Skeletal muscle tissue (tissue), 4 donors: ENCODE data around the gene ANKRD22. TPM values are rescaled to one million over a fixed set of nuclear protein-coding genes. Genes with fewer than 3 reads are reported as not detected.

ENCODE experiments used
- H3K27ac ChIP-seq: one replicate; pipeline ENCODE4 v1.7.0; 2013; ENCODE audit warnings: mild to moderate bottlenecking, low read depth, low read length, inconsistent platforms
- H3K27me3 ChIP-seq, 3 donors: one replicate each; pipeline ENCODE4 v1.7.0; 2013; ENCODE audit warnings: low read length in 3 of 3; ENCODE audit not compliant: control insufficient read depth in 3 of 3, insufficient read depth in 3 of 3
- H3K36me3 ChIP-seq, 3 donors: one replicate each; pipeline ENCODE4 v1.7.0; 2013; ENCODE audit warnings: low read length in 3 of 3; ENCODE audit not compliant: control insufficient read depth in 3 of 3, insufficient read depth in 3 of 3
- H3K4me1 ChIP-seq, 3 donors: one replicate each; pipeline ENCODE4 v1.7.0; 2013; ENCODE audit warnings: low read length in 3 of 3, mild to moderate bottlenecking in 3 of 3; ENCODE audit not compliant: control insufficient read depth in 3 of 3, insufficient read depth in 3 of 3
- H3K4me3 ChIP-seq, 3 donors: one replicate each; pipeline ENCODE4 v1.7.0; 2013; ENCODE audit warnings: low read length in 3 of 3
- H3K9ac ChIP-seq, 3 donors: one replicate each; pipeline ENCODE4 v1.7.0; 2013; ENCODE audit warnings: low read length in 3 of 3, mild to moderate bottlenecking in 3 of 3, moderate library complexity in 2 of 3, low read depth in 1 of 3
- H3K9me3 ChIP-seq, 3 donors: one replicate each; pipeline ENCODE4 v1.7.0; 2013; ENCODE audit warnings: low read length in 3 of 3; ENCODE audit not compliant: control insufficient read depth in 3 of 3
- total RNA-seq: library from RNA; depleted of rRNA; stranded (reverse); fragments of >200 nt; gene quantifications from one replicate; pipeline ENCODE4 v1.2.3, GENCODE V29; 2014
- donor health status: Osteomylitis.

The ANKRD22 gene
- total RNA-seq, 1 donor from 2014 or later, result not detected

DNA sequence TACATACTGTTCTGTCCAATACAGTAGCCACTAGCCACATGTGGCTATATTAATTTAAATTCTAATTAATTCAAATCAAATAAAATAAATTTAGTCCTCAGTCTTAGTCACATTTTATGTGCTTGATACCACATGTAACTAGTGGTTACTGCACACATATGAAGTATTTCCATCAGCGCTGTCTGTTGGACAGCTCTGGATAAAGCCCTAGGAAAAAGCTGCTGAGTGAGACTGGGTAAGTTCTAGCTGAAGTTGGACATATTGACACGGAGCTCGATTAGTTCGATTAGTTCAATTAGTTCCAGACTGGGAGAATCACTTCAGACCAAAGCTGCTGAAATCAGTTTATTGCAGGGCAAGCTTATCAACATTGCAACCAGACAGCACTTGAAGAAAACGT lies 64.2 kb downstream of the ANKRD22 start:
- no peaks in the 10 kb centered on the region for H3K4me1 ChIP-seq
- H3K27ac ChIP-seq, result no peak overlapping the region
- H3K4me3 ChIP-seq, result no peak overlapping the region
- no peak overlapping the region for H3K9ac ChIP-seq
- no peaks in the 10 kb centered on the region for H3K27me3 ChIP-seq
- H3K9me3 ChIP-seq, result no peaks in the 10 kb centered on the region
- no peaks in the 10 kb centered on the region for H3K36me3 ChIP-seq

DNA sequence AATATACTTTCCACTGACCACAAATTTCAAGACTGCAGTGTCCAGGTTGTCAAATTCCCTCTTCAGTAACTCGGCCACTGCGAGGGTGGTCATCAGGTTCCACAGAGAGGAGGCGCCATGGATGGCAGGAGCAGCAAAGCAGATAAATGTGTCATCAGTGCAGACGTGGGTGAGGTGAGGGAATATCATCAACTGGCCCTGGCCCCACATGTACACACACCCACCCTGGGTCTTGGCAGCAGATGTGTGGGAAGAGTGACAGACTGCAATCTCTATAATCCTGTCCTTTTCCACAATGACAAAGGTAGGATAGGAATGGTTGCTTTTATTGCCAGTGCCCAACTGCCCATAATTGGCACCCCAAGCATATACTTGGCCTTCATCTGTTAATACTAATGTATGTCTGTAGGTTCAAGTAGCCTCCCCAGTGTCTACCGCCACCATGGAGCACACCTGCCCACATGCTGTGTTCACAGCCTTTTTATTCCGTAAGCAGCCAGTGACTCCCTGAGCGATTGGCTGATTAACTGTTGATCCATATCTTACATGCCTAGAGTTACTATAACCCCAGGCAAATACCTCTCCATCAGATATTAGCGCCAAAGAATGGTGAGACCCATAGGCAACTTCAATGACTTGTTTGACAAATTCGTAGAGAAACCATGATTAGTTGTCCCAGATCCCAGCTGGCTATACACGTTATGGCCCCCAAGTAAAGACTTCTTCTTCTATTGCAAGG lies 65.4 kb downstream of the ANKRD22 start:
- H3K9ac ChIP-seq, result no peak overlapping the region
- H3K4me1 ChIP-seq, result no peaks in the 10 kb centered on the region
- H3K36me3 ChIP-seq, result no peaks in the 10 kb centered on the region
- H3K27me3 ChIP-seq, result no peaks in the 10 kb centered on the region
- H3K27ac ChIP-seq, result no peak overlapping the region
- no peaks in the 10 kb centered on the region for H3K9me3 ChIP-seq
- no peak overlapping the region for H3K4me3 ChIP-seq

- Histone ChIP-seq H3K4me1 (no peaks in the 10 kb centered on the region), H3K9ac (no peak overlapping the region), H3K36me3 (no peaks in the 10 kb centered on the region), H3K27ac (no peak overlapping the region), H3K4me3 (no peak overlapping the region), H3K27me3 (no peaks in the 10 kb centered on the region), H3K9me3 (no peaks in the 10 kb centered on the region)
Measured at GRCh38 chr10:88783724-88784123, 67.9 kb downstream of the ANKRD22 start.

DNA sequence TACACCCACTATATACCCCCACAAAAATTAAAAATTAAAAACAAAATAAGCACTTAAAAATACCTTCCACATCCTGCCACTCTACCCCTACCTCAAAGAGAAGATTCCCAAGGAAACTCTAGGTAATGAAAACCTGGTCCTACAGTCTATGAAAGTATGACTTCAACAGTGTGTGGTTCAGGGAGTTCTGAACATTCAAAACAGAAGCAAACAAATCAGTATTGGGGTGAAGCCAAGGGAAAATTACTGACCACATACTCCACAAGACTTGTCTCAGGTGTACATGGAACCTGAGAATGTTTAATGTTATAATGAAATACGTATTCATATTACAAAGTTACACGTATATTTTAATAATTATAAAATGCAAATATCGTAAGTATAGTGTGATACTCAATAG lies 69.4 kb downstream of the ANKRD22 start:
- no peaks in the 10 kb centered on the region for H3K36me3 ChIP-seq
- no peaks in the 10 kb centered on the region for H3K9me3 ChIP-seq
- H3K27ac ChIP-seq, result no peak overlapping the region
- no peak overlapping the region for H3K4me3 ChIP-seq
- H3K27me3 ChIP-seq, result no peaks in the 10 kb centered on the region
- H3K4me1 ChIP-seq, result no peaks in the 10 kb centered on the region
- no peak overlapping the region for H3K9ac ChIP-seq

GRCh38 chr10:88781206-88781605 lies 70.4 kb downstream of the ANKRD22 start:
- H3K4me1 ChIP-seq, result no peaks in the 10 kb centered on the region
- no peak overlapping the region for H3K27ac ChIP-seq
- H3K9ac ChIP-seq, result no peak overlapping the region
- no peaks in the 10 kb centered on the region for H3K9me3 ChIP-seq
- no peaks in the 10 kb centered on the region for H3K27me3 ChIP-seq
- no peak overlapping the region for H3K4me3 ChIP-seq
- H3K36me3 ChIP-seq, result no peaks in the 10 kb centered on the region

Other genes starting within 250 kb of the ANKRD22 start
- not detected for gene LIPF, start 187.4 kb downstream of the ANKRD22 start, total RNA-seq
- gene LIPK, start 145.6 kb downstream of the ANKRD22 start, total RNA-seq, result not detected
- gene LIPN, start 91.8 kb downstream of the ANKRD22 start, total RNA-seq, result not detected
- gene LIPM, start 49.1 kb downstream of the ANKRD22 start, total RNA-seq, result under 0.01 TPM
- 15.1 TPM for gene STAMBPL1, start 28.4 kb upstream of the ANKRD22 start, total RNA-seq
- 314 TPM for gene ACTA2, start 100.9 kb upstream of the ANKRD22 start, total RNA-seq
- gene FAS, start 139.0 kb upstream of the ANKRD22 start, total RNA-seq, result 8.4 TPM